ENCODE measurements around the gene KBTBD12.

Gene KBTBD12

DNA sequence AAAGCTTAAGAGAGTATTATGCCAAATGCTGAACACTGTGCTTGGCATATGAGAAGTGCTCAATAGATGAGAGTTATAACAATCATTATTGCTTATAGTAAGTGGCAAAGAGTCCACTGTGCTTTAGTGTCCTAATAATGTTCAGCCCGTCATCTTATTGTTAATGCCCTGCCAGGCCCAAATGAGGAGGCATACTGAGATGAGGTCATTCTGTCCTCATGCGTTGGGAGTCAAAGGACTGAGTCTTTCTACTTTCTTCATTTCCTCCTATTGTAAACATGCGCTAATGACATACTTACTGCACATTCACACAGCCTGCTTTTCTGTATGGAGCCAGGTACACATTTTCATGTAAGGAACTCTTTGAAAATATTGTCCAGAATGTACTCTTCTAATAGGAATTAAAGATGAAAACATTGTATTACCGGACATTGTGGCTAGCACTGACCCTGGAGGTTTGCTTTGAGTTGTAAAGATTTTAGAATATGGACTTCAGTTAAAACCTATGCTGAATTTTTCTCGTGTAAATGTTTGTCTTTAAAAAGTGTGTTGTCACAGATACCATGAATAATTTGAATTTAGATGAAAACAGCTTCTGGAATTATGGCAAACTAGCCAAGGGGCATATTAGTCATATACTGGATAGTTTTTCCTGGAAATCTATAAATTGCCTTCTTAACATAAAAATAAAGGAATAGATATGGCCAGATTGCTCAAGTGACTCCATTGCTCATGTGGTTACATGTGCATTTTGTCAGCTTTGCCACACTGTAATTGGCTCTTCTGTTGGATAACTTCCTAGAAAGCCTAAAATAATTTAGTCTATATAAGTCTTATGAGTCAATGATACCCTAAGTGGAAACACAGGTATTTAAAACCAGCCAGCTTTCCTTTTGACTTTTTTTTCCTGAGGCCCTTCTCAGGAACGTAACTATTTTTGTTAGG lies 38.3 kb downstream of the KBTBD12 start:
- no peak for DNase-seq

DNA sequence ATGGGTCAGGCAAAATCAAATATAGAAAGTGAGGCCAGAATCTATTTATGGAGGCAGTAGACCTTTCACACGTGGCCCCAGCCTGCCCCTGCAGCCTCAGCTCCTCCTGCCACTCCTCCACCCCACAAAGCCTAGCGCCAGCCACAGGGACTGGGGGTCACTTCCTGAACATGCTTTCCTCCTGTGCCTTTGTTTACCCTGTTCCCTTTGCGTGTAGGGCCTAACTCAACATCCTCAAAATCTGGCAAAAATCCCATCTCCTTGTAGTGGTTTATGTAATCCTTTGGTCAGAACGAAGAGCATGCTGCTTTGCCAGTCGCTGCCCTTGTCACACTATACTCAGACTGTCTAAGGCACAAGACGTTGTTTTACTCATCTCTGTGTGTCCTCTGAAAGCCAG lies 39.6 kb downstream of the KBTBD12 start:
- DNase-seq: peak; percentile 47

DNA sequence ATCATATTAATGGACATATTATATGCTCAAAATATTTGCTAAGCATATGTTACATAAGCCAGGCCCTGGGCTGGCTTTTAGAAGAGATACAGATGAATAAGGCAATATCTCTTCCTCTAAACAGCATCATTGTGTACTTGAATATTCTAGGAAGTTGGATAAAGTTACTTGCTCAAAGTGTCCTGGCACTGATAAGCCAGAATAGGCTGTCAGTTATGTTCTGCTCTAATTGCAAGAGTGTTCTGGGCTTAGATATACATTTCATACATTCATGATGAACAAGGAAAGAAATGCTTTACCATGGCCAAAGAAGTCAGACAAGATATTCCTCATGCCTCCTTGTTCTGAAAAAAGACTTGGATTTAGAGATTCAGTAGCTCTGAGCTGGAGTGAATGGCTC lies 40.7 kb downstream of the KBTBD12 start:
- no peak for DNase-seq

DNA sequence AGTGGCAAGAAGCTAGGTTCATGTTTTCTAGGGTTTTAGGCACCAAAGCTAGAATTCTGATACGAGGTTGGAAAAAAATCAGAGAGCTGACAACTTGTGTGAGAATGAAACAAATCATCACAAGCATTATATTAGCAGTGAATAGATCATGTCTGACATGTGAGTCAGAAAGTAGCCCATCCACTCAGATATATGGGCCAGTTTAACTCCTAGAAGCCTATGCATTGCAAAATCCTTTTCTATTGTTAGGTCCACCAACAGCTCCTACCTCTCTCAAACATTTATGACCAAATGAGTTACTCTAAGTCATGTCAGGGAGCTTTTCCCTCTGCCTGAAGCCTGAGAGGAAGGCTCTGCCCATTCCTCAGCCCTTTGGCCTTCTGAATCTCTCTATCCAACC lies 44.0 kb downstream of the KBTBD12 start:
- DNase-seq: no peak

DNA sequence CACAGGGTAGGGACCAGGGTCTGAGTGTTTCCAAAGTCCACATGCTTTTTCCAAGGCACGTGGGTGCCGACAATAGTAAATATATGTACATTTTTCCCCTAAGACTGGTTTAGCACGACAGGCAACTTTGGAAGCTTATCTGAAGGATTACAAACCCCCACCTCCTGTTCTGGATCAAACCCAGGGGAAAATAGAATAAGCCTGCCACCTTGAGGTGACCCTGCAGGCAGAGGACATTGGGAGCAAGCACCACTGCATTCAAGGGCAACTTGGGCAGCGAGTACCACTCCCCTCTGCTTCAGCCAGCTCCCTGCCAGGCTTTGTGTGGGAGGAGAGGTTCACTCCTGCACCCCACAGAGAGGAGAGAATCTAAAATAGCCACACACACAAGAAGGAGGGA lies 44.8 kb downstream of the KBTBD12 start:
- DNase-seq: peak; percentile 34

DNA sequence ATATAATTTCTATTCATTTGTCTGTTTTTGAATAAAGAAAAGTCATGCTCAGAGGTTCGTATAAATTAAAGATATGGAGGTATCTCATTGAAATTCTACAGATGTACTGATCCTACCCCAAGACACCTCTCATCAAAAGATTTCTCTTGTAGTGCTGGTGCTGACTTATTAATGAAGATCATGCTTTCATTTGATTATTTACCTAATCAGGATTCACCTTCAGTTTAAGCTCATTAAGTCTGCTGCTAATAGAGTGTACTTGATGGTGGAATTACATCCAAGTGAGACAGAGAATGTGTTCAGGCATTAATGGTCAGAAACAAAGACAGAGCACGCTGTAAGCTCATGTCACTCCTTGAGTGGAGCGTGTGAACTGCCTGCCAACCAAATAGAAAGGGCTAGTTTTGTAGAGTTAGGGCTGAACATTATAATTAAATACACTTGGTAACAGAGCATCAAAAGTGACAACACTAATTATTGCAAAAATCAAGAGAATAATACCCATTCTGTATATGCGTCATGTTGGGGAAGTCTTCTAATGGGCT lies 45.5 kb downstream of the KBTBD12 start:
- no peak for DNase-seq

DNA sequence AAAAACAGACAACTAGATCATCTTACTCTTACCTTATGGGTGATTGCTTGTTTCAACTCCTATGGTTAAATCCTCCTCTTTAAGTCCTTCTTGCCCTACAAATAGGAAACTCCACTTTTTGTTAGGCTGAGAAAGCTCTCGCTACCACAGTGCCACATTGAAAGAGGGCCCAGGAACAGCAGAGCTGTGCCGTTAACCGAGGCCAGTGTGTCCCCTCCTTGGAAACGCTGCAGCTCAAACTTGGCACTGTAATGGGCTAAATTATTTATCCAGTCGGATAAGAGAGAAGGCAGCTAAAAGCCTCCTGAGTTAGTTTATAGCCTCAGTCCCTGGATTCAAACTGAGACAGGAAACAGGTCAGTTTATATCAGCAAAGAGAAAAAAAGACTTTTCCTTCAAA lies 46.1 kb downstream of the KBTBD12 start:
- DNase-seq: no peak

DNA sequence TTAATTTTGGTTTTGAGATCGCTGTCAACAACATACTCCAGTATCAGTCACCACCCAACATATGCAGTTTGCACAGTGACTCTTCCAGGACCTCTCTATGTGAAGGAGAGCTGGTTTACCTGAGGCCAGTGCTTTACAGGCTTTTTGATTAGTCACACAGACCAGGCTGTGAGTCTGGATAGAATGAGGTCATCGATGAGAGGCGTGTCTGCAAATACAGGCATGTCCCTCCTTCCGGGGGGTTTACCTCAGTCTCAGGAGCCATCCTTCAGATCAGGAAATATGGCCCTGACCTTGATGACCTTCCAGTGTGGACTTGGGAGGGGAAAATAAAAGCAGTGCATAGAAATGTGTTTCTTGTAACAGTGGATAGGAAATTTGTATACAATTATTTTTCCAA lies 46.9 kb downstream of the KBTBD12 start:
- DNase-seq: no peak

DNA sequence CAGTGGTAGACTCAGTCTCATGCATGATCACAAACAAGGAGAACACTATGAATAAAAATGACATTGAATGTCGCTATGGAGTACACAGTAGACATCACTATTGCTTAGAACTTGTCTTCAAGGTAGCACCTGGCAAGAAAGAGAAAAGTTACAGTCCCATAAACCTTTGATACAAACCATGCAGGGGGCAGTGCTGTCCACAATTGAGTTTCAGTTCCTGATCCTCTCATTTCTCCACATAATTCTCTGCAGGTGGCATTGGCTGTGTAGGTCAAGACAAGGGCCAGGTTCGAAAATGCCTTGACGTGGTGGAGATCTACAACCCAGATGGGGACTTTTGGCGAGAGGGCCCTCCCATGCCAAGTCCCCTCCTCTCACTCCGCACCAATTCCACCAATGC lies 47.9 kb downstream of the KBTBD12 start:
- no peak for DNase-seq

DNA sequence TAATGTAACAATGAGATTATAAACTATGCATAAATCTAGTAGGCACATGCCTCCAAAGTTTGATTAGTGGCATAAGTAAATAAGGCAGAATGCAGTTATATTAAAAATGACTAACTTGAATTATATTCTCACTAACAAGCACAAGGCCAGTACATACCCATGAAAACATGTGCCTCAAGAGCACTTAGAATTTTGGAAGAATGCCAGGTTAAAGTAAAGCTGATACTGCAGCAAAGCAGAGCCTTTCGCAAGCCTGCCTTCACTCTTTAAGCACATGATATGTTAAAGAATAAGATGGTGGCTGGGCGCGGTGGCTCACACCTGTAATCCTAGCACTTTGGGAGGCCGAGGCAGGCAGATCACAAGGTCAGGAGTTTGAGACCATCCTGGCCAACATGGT lies 49.0 kb downstream of the KBTBD12 start:
- DNase-seq: peak; percentile 79

DNA sequence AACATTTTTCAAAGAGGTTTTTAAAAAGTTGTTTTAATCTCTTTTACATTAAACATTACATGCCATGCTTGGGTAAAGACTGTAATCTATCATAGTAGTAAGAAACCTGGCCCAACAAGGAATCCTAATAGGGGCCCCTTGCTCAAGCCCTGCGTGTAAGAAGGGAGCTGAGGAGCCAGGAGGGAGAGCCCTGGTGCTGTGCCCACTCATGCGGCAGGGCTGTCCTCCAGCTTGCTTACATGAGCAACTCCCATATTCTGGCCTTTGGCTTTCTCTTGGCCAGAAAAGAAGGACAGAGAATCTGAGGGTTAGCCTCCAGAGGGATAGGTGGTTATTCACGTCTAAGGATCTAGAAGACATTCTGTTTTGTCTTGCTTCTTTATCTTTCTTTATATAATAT lies 49.8 kb downstream of the KBTBD12 start:
- no peak for DNase-seq

DNA sequence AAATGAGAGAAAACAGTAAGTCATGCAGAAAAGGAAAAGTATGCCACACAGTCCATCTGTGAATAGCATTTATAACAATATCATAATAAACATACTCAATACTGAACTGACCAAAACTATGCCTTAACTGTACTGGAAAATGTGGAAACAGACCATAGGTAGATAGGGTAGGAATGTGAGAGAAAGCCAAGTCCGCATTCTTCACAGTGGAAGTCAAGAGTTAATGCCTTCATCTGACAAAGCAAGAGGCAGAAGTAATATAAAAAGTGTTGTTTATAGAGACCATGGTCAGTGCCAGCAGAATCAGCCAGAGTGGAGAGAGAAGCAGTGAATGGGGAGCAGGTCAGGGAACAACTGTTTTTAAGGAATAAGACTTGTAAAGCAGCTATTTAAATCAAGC lies 52.3 kb downstream of the KBTBD12 start:
- DNase-seq: no peak

DNA sequence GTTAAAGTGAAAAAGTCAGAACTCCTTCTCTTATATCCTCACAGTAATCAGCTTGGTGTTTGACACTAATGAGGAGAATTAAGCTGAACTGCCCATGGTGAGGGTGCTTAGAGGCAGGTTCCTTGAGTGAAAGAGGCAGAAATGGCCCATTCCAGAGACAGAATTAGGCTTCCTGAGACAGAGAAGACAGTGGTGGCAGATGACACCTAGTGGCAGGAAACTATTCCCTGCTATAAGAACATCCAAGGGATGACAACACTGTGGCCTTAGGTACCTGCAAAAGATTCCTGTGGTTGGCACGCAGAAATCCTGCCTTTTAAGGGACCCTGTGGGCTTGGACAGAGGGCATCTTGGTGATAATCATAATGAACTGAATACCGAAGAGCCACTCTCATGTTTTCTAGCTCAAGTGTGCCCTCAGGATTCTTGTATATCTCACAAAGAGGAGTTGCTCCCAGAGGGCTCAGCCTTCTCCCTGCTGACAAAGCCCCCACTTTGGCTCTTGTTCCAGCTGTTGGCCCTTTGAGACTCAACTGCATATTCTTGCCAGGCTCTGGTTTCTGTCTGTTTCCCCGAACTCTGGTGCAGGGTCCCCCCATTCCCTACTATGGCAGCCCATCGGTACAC lies 56.0 kb downstream of the KBTBD12 start:
- peak; percentile 51 for DNase-seq

DNA sequence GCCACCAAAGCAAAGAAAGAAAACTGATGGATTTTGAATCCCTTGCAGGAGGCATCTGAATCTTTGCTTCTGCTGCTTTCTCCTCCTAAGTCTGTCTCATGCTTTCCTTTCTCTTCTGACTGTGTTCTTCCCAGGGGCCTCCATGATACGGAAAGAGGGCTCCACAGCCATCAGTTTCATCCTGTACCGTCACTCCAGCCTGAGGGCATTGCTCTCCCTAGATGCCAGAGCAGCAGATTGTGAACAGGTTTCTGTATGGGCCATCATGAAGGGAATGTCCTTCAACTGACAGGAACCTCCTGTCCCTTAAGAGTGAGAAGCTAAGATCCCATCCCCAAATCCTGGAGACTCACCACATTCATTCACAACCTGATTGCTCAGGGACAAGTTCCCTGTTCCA lies 59.2 kb downstream of the KBTBD12 start:
- no peak for DNase-seq

DNA sequence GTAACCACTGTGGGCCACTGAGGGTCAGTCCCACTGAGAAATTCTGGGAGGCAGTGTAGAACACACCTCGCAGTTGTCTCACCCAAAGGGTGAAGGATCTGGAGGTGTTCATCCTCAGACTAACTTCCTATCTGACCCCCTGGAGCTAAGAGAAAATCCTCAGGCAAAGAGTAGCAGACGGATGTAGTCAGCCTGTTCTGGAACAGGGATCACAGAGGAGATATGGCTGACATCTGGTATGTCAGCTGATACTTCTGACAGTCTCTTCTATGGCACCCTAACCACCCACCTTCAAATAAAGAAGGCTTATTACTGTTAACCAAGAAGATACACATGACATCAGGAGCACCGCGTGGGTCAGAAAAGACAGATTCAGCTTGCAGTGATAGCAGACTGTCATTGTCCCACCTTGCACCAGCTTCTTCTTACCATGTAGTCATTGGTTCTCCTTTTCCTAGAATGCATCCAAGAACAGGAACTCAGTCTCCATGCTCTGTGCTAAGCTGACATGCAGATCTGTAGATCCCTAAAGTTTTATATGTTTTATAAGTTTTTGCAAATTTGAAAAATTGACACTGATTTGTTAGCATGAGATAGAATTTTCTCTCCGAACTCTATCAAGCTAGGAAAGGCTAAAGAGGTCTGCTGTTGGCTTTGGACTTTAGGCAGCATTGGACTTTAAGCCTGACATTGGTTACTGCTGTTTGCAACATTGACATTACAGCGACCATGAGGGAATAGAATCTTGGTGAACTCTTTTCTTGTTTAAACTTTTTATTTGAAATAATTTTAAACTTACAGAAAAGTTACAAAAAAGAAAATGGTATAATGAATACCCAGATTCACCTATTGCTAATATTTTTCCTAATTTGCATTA lies 60.4 kb downstream of the KBTBD12 start:
- no peak for DNase-seq

DNA sequence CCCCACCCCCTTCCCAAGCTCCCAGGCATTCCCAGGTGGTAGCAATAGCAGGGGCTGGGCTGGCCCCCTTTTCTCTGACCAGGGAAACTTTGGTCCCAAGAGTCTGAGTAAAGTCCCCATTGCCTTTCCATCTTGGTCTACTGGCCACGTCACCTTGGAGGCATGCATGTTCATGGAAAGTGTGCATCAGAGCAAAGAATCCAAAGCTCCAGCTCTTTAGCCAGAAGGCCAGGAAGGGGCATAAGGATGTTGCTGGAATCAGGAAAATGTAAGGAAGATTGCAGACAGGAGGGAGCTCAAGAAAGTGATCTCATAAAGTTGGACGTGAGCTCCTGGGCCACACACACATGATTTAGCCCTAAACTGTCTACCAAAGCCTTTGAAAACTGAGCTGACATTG lies 63.6 kb downstream of the KBTBD12 start:
- no peak for DNase-seq

DNA sequence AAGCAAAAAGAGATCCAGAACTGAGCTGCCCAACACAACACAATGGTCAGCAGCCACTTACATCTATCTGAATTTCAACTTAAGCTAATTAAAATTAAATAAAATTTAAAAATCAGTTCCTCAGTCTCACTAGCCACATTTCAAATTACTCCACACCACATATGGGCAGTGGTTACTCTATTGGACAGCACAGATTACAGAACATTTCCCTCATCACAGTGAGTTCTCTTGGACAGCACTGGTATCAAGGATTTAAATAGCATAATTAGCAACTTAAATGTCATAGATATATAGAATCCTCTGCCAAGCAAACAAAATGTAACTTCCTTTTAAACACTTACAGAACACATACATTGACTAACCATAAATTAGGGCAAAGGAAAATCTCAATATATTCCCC lies 64.4 kb downstream of the KBTBD12 start:
- no peak for DNase-seq

DNA sequence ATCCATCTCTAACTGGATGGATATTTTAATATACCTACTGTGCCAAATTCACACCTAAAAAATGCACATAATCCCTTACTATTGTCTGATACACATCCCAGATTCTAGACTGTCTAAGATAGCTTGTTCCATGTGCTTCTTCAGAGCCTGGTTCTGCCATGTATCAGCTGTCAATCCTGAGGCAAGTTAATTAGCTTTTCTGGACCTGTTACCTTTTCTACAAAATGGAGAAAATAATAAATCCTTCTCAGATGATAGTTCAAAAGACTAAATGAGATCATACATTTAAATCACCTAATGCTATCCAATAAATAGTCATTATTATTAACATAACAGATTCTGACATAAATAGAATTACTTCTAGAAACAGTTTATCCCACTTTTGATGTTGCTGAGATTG lies 66.1 kb downstream of the KBTBD12 start:
- DNase-seq: no peak

DNA sequence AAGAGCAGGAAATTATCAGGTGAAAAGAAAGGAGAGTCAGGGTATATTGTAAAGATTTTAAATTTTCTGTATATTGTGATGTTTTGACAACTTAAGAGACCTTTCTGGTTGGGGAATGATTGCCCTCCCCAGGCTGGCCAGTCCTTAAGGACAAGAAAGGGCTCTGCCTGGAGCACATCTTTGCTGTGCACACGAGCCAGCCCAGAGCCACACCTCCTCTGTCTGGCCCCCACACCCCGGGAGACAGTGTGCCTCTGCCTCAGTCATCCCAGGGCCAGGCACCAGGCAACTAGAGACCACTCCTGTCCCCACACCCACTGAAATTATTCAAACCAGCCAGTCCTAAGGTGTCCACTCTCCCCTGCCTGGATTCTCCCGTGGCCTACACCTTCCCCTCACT lies 67.1 kb downstream of the KBTBD12 start:
- no peak for DNase-seq

DNA sequence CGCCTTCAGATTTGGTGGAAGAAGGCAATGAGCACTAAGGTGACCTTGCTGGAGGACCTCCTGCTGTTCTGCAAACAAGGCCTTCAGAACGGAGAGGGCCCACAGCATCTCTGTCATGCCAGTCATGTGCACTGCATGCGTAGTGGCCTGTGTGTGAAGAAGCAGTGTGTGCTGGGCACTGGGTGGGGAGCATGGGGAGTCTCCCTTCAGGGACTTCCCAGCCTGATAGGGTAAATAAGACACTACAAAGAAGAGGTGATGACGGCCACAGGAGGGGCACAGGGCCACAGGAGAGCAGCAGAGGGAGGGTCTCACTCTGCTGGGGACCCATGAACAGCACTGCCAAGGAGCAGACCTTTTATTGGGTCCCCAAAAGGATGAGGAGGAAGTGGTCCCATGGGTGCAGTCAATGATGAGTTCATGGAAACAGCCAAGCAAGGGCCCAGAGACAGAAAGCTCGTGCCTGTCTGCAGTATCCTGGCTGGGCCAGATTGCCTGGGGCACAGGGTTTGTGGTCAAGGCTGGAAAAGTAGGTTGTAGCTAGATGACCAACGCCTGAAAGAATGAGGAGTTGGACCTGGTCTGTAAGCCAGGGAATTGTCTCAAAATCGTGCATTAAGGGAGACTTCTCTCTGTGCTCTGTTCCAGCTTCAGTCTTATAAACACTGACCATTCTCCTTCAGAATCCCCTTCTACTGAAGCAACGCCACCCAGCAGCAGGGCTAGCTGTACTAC lies 69.4 kb downstream of the KBTBD12 start:
- no peak for DNase-seq

DNA sequence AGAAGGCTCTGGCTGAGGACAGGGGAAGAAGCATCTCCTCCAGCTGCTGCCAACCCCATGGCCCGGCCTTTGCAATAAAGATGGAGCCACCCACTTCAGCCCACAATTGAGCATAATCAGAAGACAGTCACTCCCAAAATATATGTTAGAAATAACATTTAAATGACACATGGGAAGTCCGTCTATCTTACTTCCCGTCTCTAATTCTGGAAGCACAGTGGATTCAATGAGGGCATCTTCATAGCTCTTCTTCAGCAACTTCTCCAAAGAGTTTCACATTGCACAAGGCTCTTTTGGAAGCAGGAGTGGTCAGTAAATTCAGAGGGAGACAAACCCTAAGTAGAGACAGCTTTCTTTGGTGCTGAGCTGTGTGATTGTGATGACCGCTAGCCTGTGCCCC lies 70.2 kb downstream of the KBTBD12 start:
- DNase-seq: no peak

DNA sequence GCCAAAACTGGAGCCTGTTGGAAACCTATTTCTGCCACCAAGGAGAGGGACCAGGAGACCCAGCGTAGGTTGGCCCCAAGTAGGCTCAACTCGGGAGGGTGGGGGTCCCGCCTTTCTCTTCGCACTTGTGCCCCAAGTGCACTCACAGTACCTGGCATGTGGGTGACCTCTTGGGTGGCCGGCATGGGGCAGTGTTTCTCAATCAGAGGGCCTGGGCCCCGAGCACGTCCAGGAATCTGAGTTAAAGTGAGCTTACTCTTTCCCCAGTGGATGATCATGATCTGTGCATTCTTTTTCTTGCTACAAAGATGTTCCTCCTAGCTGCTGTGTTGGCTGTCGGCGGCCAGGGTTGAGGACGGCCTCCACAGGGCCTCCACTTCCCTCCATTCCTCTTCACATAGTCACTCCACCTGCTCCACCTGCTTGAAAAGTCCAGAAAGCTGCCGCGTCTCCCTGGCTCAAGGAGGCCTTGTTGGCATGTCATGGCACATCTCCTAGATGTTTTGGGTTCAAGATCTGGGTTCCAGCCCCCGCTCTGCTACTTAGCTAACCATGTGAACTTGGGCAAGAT lies 70.7 kb downstream of the KBTBD12 start:
- DNase-seq: no peak

All from NCI-H1092 treated with DMSO at 0.1 percent for 48 hours (cell line).